Liver (tissue), 9 donors: Measurements from ENCODE around the gene RASAL2. TPM values are rescaled to one million over a fixed set of nuclear protein-coding genes. Genes with fewer than 3 reads are reported as not detected.

ENCODE experiments used
- DNase-seq: peaks from one replicate; pipeline ENCODE4 v3.0.0-alpha.2; 2017; ENCODE audit warnings: low spot score
- H3K27ac ChIP-seq, 2 donors: one replicate each; pipeline ENCODE4 v1.7.0; 2013; ENCODE audit warnings: inconsistent platforms in 2 of 2, low read length in 2 of 2, control low read depth in 1 of 2, low read depth in 1 of 2, mild to moderate bottlenecking in 1 of 2
- H3K27me3 ChIP-seq, 4 donors: one replicate each; pipeline versions ENCODE4 v1.6.1 to v1.7.0; 2013; ENCODE audit warnings: low read length in 3 of 4, inconsistent platforms in 1 of 4, mild to moderate bottlenecking in 1 of 4, moderate library complexity in 1 of 4; ENCODE audit not compliant: control insufficient read depth in 4 of 4, insufficient read depth in 4 of 4
- H3K36me3 ChIP-seq, 4 donors: one replicate each; pipeline versions ENCODE4 v1.6.1 to v1.7.0; 2013; ENCODE audit warnings: low read length in 3 of 4, mild to moderate bottlenecking in 3 of 4, low read depth in 1 of 4, moderate library complexity in 1 of 4; ENCODE audit not compliant: control insufficient read depth in 4 of 4, insufficient read depth in 3 of 4
- H3K4me1 ChIP-seq, 4 donors: one replicate each; pipeline versions ENCODE4 v1.6.1 to v1.7.0; 2013; ENCODE audit warnings: low read length in 3 of 4, mild to moderate bottlenecking in 3 of 4, moderate library complexity in 1 of 4; ENCODE audit not compliant: control insufficient read depth in 4 of 4, insufficient read depth in 4 of 4
- H3K4me3 ChIP-seq, 3 donors: one replicate each; pipeline versions ENCODE4 v1.6.1 to v1.7.0; 2013; ENCODE audit warnings: low read length in 3 of 3, control low read depth in 1 of 3, low read depth in 1 of 3, mild to moderate bottlenecking in 1 of 3
- H3K9ac ChIP-seq, 2 donors: one replicate each; pipeline ENCODE4 v1.7.0; 2013; ENCODE audit warnings: low read length in 2 of 2, mild to moderate bottlenecking in 2 of 2, moderate library complexity in 2 of 2, control low read depth in 1 of 2, low read depth in 1 of 2
- H3K9me3 ChIP-seq, 4 donors: one replicate each; pipeline versions ENCODE4 v1.6.1 to v1.7.0; 2013; ENCODE audit warnings: low read length in 3 of 4; ENCODE audit not compliant: control insufficient read depth in 4 of 4
- FOXA1 ChIP-seq: IDR thresholded peaks from 2 replicates; pipeline ENCODE4 v1.6.1; 2016; ENCODE audit warnings: antibody characterized with exemption
- FOXA2 ChIP-seq: IDR thresholded peaks from 2 replicates; pipeline ENCODE4 v1.6.1; 2016; ENCODE audit warnings: antibody characterized with exemption
- GABPA ChIP-seq, 2 donors: IDR thresholded peaks in 1 of 2; conservative IDR thresholded peaks in 1 of 2; 2 replicates each; pipeline ENCODE4 v1.6.1; 2016; ENCODE audit warnings: antibody characterized with exemption in 2 of 2, mild to moderate bottlenecking in 1 of 2, moderate library complexity in 1 of 2
- HNF4A ChIP-seq, 2 donors: conservative IDR thresholded peaks; 2 replicates each; pipeline ENCODE4 v1.6.1; 2016; ENCODE audit warnings: antibody characterized with exemption in 2 of 2, mild to moderate bottlenecking in 2 of 2
- HNF4G ChIP-seq: IDR thresholded peaks from 2 replicates; pipeline ENCODE4 v1.6.1; 2016; ENCODE audit warnings: antibody characterized with exemption
- JUND ChIP-seq, 2 donors: IDR thresholded peaks; 2 replicates each; pipeline ENCODE4 v1.6.1; 2016; ENCODE audit warnings: antibody characterized with exemption in 2 of 2
- NR2F2 ChIP-seq: IDR thresholded peaks from 2 replicates; pipeline ENCODE4 v1.6.1; 2016; ENCODE audit warnings: antibody characterized with exemption
- RAD21 ChIP-seq, 2 donors: IDR thresholded peaks; 2 replicates each; pipeline ENCODE4 v1.6.1; 2016; ENCODE audit warnings: antibody characterized with exemption in 2 of 2, mild to moderate bottlenecking in 2 of 2
- SP1 ChIP-seq: IDR thresholded peaks from 2 replicates; pipeline ENCODE4 v1.6.1; 2018; ENCODE audit warnings: antibody characterized with exemption, mild to moderate bottlenecking
- TAF1 ChIP-seq: conservative IDR thresholded peaks from 2 replicates; pipeline ENCODE4 v1.6.1; 2016; ENCODE audit warnings: antibody characterized with exemption, mild to moderate bottlenecking
- ZBTB33 ChIP-seq: IDR thresholded peaks from 2 replicates; pipeline ENCODE4 v1.6.1; 2016; ENCODE audit warnings: antibody characterized with exemption
- WGBS: extraction: QIAGEN DNeasy Blood & Tissue Kit; methylation state at CpG from one replicate; pipeline ENCODE4 v1.1.7; 2013; 5-methylcytosine and 5-hydroxymethylcytosine counted together
- polyA plus RNA-seq, 2 donors: library from polyadenylated mRNA; stranded (reverse) in 1 of 2; unstranded in 1 of 2; fragments of 200-250 nt in 1 of 2; fragments of >200 nt in 1 of 2; fragmentation: Nextera tagmentation in 1 of 2; extraction: Ambion mirVana in 1 of 2; gene quantifications; one replicate each; pipeline versions ENCODE4 v1.2.1 to v1.2.3, GENCODE V29; 2013 to 2015
- total RNA-seq, 2 donors: library from RNA; depleted of rRNA; stranded (reverse); fragments of >200 nt; gene quantifications; one replicate each; pipeline ENCODE4 v1.2.3, GENCODE V29; 2014
- TF ChIP-seq, protein P1 (sequence below): fragments of 150-350 bp; IDR thresholded peaks from 2 replicates; pipeline ENCODE4 v1.5.1; 2017; ENCODE audit warnings: improper control_type of control experiment, low read depth, low read length; ENCODE audit not compliant: missing input control
- TF ChIP-seq, protein P2 (sequence below): IDR thresholded peaks from 2 replicates; pipeline ENCODE4 v1.6.1; 2016; ENCODE audit warnings: antibody characterized with exemption
- donor health status: healthy.
- donor health status: healthy.
- donor health status: healthy.
- donor health status: healthy.
- donor health status: healthy.

Gene RASAL2
- total and polyA plus RNA-seq, 4 donors: 1.8 to 8.1 (median 4.1) TPM

DNA sequence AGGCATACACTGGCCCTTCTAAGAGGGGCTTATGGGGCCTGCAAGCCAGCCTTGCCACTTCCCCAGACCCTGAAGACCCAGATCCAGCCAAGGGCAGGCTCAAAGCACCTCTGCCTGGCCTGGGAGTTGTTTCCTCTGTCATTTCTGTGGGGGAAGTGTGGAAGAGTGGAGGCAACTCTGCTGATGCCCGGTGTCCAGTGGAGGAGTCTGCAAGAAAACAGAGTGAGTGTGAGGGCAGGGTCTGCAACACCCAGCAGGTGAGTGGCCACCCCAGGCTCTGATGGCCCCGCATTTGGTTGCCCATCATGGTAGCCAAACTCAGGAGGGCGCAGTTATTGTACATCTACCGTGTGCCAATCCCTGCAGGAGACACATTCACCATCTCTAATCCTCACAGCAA is 394.5 kb downstream of the RASAL2 start:
- DNase-seq: no peak
- Histone ChIP-seq H3K9me3 (no peaks in the 10 kb centered on the region), H3K27me3 (no peaks in the 10 kb centered on the region), H3K36me3 (no peaks in the 10 kb centered on the region), H3K4me1 (peaks cover 0 to 4% (median 1%) of the 10 kb centered on the region in 4 donors), H3K27ac (no peak overlapping the region), H3K4me3 (no peak overlapping the region), H3K9ac (no peak overlapping the region)
- TF ChIP-seq FOXA1: no peak
- no peak for TF ChIP-seq NR2F2
- 97% methylated on average over 4 of the region's 4 CpGs for WGBS

GRCh38 chr1:178489399-178489798 is 395.5 kb downstream of the RASAL2 start:
- Histone ChIP-seq H3K4me3 (no peak overlapping the region), H3K4me1 (peaks cover 0 to 4% (median 1%) of the 10 kb centered on the region in 4 donors), H3K27ac (no peak overlapping the region), H3K9me3 (no peaks in the 10 kb centered on the region), H3K36me3 (no peaks in the 10 kb centered on the region), H3K9ac (no peak overlapping the region), H3K27me3 (no peaks in the 10 kb centered on the region)
- no peak for DNase-seq
- 92% methylated on average over 4 of the region's 4 CpGs for WGBS
- no peak for TF ChIP-seq SP1
- TF ChIP-seq JUND (IDR thresholded peaks at IDR 0.05): no peak
- no peak for TF ChIP-seq RAD21 (IDR thresholded peaks at IDR 0.05)
- TF ChIP-seq, protein P1, sequence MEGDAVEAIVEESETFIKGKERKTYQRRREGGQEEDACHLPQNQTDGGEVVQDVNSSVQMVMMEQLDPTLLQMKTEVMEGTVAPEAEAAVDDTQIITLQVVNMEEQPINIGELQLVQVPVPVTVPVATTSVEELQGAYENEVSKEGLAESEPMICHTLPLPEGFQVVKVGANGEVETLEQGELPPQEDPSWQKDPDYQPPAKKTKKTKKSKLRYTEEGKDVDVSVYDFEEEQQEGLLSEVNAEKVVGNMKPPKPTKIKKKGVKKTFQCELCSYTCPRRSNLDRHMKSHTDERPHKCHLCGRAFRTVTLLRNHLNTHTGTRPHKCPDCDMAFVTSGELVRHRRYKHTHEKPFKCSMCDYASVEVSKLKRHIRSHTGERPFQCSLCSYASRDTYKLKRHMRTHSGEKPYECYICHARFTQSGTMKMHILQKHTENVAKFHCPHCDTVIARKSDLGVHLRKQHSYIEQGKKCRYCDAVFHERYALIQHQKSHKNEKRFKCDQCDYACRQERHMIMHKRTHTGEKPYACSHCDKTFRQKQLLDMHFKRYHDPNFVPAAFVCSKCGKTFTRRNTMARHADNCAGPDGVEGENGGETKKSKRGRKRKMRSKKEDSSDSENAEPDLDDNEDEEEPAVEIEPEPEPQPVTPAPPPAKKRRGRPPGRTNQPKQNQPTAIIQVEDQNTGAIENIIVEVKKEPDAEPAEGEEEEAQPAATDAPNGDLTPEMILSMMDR: no peak
- TF ChIP-seq HNF4A (conservative IDR thresholded peaks at IDR 0.05): no peak
- TF ChIP-seq HNF4G: no peak
- no peak for TF ChIP-seq FOXA2
- no peak for TF ChIP-seq ZBTB33

GRCh38 chr1:178490136-178490535 is 396.2 kb downstream of the RASAL2 start:
- Histone ChIP-seq H3K4me3 (no peak overlapping the region), H3K4me1 (peaks cover 0 to 4% (median 1%) of the 10 kb centered on the region in 4 donors), H3K9me3 (no peaks in the 10 kb centered on the region), H3K9ac (no peak overlapping the region), H3K36me3 (no peaks in the 10 kb centered on the region), H3K27me3 (no peaks in the 10 kb centered on the region), H3K27ac (no peak overlapping the region)
- WGBS: 96% methylated on average over 8 of the region's 8 CpGs
- TF ChIP-seq HNF4A (conservative IDR thresholded peaks at IDR 0.05) (no peak), JUND (IDR thresholded peaks at IDR 0.05) (no peak), GABPA (IDR thresholded peaks at IDR 0.05 in 1 of 2, conservative IDR thresholded peaks at IDR 0.05 in 1 of 2) (no peak), TAF1 (no peak), ZBTB33 (no peak)
- TF ChIP-seq, protein P2, sequence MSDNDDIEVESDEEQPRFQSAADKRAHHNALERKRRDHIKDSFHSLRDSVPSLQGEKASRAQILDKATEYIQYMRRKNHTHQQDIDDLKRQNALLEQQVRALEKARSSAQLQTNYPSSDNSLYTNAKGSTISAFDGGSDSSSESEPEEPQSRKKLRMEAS: no peak
- DNase-seq: no peak
